SIG-M5 (cell line): ENCODE data around the gene MYBPC2.
"Not testable (repeated sequence)": the region's sequence is repeated elsewhere in the genome, so short reads cannot be mapped to it uniquely, and the experiment has no call there.

Experiments
- DNase-seq: peaks from one replicate; lab custom pipeline; 2025; lab: John Stamatoyannopoulos, UW

The MYBPC2 gene

GRCh38 chr19:50428772-50429463, 3.8 kb upstream of the MYBPC2 start:
- no peak for DNase-seq

GRCh38 chr19:50430888-50431342, 1.8 kb upstream of the MYBPC2 start:
- no peak for DNase-seq

- DNase-seq = no peak
These were observed 1.1 kb upstream of the MYBPC2 start for GRCh38 chr19:50431343-50432220.

- no peak for DNase-seq
These were observed 799 bp downstream of the MYBPC2 start for GRCh38 chr19:50433201-50434180.

GRCh38 chr19:50434525-50434924, 1.8 kb downstream of the MYBPC2 start:
- DNase-seq = no peak

GRCh38 chr19:50435221-50435620, 2.5 kb downstream of the MYBPC2 start:
- DNase-seq = no peak

- no peak for DNase-seq
These were observed 2.9 kb downstream of the MYBPC2 start for GRCh38 chr19:50435627-50436026.

GRCh38 chr19:50437862-50438449, 5.3 kb downstream of the MYBPC2 start:
- no peak for DNase-seq

- DNase-seq = not testable (repeated sequence)
These were observed 6.4 kb downstream of the MYBPC2 start for GRCh38 chr19:50439130-50439529.

- no peak for DNase-seq
These were observed 11.4 kb downstream of the MYBPC2 start for GRCh38 chr19:50444059-50444458.

- no peak for DNase-seq
These were observed 14.4 kb downstream of the MYBPC2 start for GRCh38 chr19:50447053-50447452.

- DNase-seq = no peak
These were observed 15.1 kb downstream of the MYBPC2 start for GRCh38 chr19:50447750-50448149.

GRCh38 chr19:50449236-50449899, 16.7 kb downstream of the MYBPC2 start:
- DNase-seq = no peak

- DNase-seq = no peak
These were observed 17.9 kb downstream of the MYBPC2 start for GRCh38 chr19:50450369-50451222.

- no peak for DNase-seq
These were observed 18.5 kb downstream of the MYBPC2 start for GRCh38 chr19:50451223-50451534.

GRCh38 chr19:50453243-50453642, 20.6 kb downstream of the MYBPC2 start:
- DNase-seq = no peak

- no peak for DNase-seq
These were observed 23.3 kb downstream of the MYBPC2 start for GRCh38 chr19:50455992-50456391.

- DNase-seq = no peak
These were observed 24.6 kb downstream of the MYBPC2 start for GRCh38 chr19:50457300-50457699.

- DNase-seq = no peak
These were observed 25.8 kb downstream of the MYBPC2 start for GRCh38 chr19:50458396-50459066.

GRCh38 chr19:50459067-50459456, 26.4 kb downstream of the MYBPC2 start:
- no peak for DNase-seq
